C4-2B (cell line): ENCODE data around the gene LRRC28.

ENCODE experiments used
- ZFX ChIP-seq: fragments of 450-650 bp; IDR thresholded peaks from 2 replicates; pipeline ENCODE4 v1.6.1; 2017
- TF ChIP-seq, protein P1 (sequence below): fragments of 450-650 bp; conservative IDR thresholded peaks from 2 replicates; pipeline ENCODE4 v1.5.1; 2017; ENCODE audit warnings: mild to moderate bottlenecking

DNA sequence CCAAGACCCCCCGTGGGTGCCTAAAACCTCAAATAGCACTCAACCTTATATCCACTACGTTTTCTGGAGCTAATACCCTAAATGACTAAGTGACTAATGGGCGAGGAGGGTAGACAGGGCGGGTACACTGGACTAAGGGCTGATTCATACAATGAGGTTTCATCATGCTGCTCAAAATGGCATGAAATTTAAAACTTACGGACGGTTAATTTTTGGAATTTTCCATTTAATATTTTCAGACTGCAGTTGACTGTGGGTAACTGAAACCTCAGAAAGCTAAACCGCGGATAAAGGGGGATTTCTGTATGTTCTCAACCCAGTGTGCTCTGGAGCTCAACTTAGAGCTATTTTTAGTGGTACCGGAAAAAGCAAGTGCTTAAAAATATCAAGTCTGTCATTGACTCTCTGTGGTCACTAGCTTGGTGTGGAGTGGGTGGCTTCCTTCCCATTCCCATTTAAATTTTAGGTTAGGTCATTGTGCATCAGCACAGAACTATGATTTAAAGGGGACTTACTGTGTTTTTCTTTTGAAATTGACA is 72.9 kb downstream of the LRRC28 start:
- TF ChIP-seq, protein P1, sequence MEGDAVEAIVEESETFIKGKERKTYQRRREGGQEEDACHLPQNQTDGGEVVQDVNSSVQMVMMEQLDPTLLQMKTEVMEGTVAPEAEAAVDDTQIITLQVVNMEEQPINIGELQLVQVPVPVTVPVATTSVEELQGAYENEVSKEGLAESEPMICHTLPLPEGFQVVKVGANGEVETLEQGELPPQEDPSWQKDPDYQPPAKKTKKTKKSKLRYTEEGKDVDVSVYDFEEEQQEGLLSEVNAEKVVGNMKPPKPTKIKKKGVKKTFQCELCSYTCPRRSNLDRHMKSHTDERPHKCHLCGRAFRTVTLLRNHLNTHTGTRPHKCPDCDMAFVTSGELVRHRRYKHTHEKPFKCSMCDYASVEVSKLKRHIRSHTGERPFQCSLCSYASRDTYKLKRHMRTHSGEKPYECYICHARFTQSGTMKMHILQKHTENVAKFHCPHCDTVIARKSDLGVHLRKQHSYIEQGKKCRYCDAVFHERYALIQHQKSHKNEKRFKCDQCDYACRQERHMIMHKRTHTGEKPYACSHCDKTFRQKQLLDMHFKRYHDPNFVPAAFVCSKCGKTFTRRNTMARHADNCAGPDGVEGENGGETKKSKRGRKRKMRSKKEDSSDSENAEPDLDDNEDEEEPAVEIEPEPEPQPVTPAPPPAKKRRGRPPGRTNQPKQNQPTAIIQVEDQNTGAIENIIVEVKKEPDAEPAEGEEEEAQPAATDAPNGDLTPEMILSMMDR, result no peak
- no peak for TF ChIP-seq ZFX
